ENCODE results near the gene FBXL3. TPM values are rescaled to one million over a fixed set of nuclear protein-coding genes. Genes with fewer than 3 reads are reported as not detected.
A peak's percentile ranks its signal among the peaks of the same experiment; 100 is the strongest.

FBXL3 gene
- total and polyA plus RNA-seq, 4 donors = 18.7 to 90.6 (median 35.2) TPM

DNA sequence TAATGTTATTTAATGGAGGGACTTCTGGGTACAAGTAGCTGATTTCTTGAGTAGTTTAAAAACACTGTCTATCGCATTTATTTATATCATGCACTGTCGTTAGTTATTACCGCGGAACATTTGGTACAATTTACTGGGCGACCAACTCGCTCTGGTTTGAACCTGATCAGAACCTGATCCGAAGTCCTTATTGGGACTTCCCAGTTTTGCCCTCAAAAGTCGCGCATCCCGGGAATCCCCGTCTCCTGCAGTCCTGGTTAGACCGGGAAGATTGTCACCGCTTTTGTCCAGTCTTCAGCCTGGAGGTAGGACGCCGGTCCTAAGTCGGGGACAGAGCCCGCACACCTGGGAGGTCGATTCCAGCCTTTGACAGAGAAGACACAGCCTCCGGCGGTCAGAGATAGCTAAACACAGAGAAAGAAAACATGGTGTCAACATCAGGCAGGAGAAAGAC, 34.4 kb downstream of the FBXL3 start:
- Histone ChIP-seq H3K27me3 (ENCODE audit: control insufficient read depth in 3 of 3, insufficient read depth in 3 of 3, low read length in 2 of 3) (no peaks in the 10 kb centered on the region), H3K4me3 (peak overlapping the region; percentile 75), H3K27ac (ENCODE audit: low read depth in 1 of 2, low read length in 1 of 2) (peak overlapping the region; percentile 89 to 97), H3K9ac (ENCODE audit: insufficient read depth in 1 of 2, low read length in 2 of 2) (peak overlapping the region; percentile 70 to 88), H3K36me3 (ENCODE audit: control insufficient read depth in 4 of 4, insufficient read depth in 4 of 4, low read length in 4 of 4) (peaks cover 0 to 15% (median 7%) of the 10 kb centered on the region in 4 donors), H3K9me3 (ENCODE audit: control insufficient read depth in 4 of 4, insufficient read depth in 3 of 4, low read length in 3 of 4) (no peaks in the 10 kb centered on the region), H3K4me1 (ENCODE audit: control insufficient read depth in 5 of 5, insufficient read depth in 5 of 5, low read length in 5 of 5) (peaks cover 0 to 21% (median 5%) of the 10 kb centered on the region in 5 donors)
- peak in 2 of 3 donors; percentile 28 to 56 for DNase-seq
- ATAC-seq (ENCODE audit: insufficient read depth, low FRiP score) = peak; percentile 19
- TF ChIP-seq, protein P1, sequence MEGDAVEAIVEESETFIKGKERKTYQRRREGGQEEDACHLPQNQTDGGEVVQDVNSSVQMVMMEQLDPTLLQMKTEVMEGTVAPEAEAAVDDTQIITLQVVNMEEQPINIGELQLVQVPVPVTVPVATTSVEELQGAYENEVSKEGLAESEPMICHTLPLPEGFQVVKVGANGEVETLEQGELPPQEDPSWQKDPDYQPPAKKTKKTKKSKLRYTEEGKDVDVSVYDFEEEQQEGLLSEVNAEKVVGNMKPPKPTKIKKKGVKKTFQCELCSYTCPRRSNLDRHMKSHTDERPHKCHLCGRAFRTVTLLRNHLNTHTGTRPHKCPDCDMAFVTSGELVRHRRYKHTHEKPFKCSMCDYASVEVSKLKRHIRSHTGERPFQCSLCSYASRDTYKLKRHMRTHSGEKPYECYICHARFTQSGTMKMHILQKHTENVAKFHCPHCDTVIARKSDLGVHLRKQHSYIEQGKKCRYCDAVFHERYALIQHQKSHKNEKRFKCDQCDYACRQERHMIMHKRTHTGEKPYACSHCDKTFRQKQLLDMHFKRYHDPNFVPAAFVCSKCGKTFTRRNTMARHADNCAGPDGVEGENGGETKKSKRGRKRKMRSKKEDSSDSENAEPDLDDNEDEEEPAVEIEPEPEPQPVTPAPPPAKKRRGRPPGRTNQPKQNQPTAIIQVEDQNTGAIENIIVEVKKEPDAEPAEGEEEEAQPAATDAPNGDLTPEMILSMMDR (IDR thresholded peaks at IDR 0.05; ENCODE audit: control extremely low read depth, extremely low read depth) = no peak
- WGBS, 2 donors = 2 to 4% methylated on average over 20 of the region's 20 CpGs

DNA sequence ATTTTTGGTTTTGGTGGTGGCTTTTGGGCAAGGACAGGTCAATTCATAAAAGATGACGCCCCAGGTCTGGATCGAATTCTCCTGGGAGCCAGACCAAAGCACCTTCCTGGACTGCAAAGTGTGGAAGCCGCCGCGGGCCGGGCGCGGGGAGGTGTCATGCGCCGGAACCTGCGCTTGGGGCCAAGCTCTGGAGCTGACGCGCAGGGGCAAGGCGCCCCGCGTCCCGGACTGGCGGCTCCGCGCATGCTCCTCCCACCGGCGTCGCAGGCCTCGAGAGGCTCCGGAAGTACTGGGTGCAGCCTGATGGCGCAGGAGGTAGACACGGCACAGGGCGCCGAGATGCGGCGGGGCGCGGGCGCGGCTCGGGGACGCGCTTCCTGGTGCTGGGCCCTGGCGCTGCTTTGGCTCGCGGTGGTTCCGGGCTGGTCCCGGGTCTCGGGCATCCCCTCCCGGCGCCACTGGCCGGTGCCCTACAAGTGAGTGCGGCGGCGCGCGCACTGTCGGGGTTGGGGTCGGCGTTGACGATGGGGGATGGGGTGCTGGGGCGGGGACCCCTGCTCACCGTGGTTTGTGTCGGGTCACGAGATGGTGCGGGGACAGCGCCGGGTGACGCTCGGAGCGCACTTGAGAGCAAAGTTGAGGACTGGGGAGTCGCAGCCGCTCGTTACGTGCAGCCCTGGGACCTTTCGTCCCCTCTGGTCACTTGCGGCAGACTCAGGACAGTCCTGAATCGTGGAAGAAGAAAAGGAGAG, 35.0 kb downstream of the FBXL3 start, which contains the start of gene CLN5:
Gene CLN5, plus strand, starts transcription at position 286 of the 752 bp plus-strand sequence. Its CDS starts 18 bp downstream, at position 304.
- TF ChIP-seq, protein P1 (IDR thresholded peaks at IDR 0.05; ENCODE audit: control extremely low read depth, extremely low read depth) = no peak
- Histone ChIP-seq H3K27me3 (ENCODE audit: control insufficient read depth in 3 of 3, insufficient read depth in 3 of 3, low read length in 2 of 3) (no peaks in the 10 kb centered on the region), H3K9ac (ENCODE audit: insufficient read depth in 1 of 2, low read length in 2 of 2) (peak within 1 kb of the TSS; percentile 73 to 88), H3K4me1 (ENCODE audit: control insufficient read depth in 5 of 5, insufficient read depth in 5 of 5, low read length in 5 of 5) (peaks cover 0 to 21% (median 5%) of the 10 kb centered on the region in 5 donors), H3K4me3 (peak within 1 kb of the TSS; percentile 75), H3K36me3 (ENCODE audit: control insufficient read depth in 4 of 4, insufficient read depth in 4 of 4, low read length in 4 of 4) (peaks cover 0 to 14% (median 7%) of the 10 kb centered on the region in 4 donors), H3K9me3 (ENCODE audit: control insufficient read depth in 4 of 4, insufficient read depth in 3 of 4, low read length in 3 of 4) (no peaks in the 10 kb centered on the region), H3K27ac (ENCODE audit: low read depth in 1 of 2, low read length in 1 of 2) (peak within 1 kb of the TSS; percentile 89 to 97)
- ATAC-seq (ENCODE audit: insufficient read depth, low FRiP score) = peak; percentile 97
- peak; percentile 94 to 96 (median 94) for DNase-seq
- 0 to 1% methylated on average over 67 to 73 of the region's 73 CpGs for WGBS, 2 donors

DNA sequence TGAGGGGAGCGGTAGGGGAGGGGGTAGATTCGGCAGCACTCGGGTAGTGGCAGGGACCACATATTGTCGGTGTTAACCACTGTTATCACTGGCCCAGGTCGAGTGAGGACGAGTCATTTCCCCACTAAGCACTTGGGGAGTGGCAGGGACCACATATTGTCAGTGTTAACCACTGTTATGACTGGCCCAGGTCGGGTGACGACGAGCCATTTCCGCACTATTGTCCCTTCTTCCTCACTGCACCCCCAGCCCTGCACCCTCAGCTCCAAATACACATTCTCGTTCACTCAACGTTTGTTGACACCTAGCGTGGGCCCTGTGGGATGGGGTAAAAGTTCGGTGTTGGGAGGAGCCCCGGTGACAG, 35.5 kb downstream of the FBXL3 start:
- Histone ChIP-seq H3K27ac (ENCODE audit: low read depth in 1 of 2, low read length in 1 of 2) (peak overlapping the region; percentile 89 to 97), H3K4me3 (peak overlapping the region; percentile 27), H3K36me3 (ENCODE audit: control insufficient read depth in 4 of 4, insufficient read depth in 4 of 4, low read length in 4 of 4) (peaks cover 0 to 9% (median 6%) of the 10 kb centered on the region in 4 donors), H3K27me3 (ENCODE audit: control insufficient read depth in 3 of 3, insufficient read depth in 3 of 3, low read length in 2 of 3) (no peaks in the 10 kb centered on the region), H3K9ac (ENCODE audit: insufficient read depth in 1 of 2, low read length in 2 of 2) (peak overlapping the region; percentile 49 to 73), H3K9me3 (ENCODE audit: control insufficient read depth in 4 of 4, insufficient read depth in 3 of 4, low read length in 3 of 4) (no peaks in the 10 kb centered on the region), H3K4me1 (ENCODE audit: control insufficient read depth in 5 of 5, insufficient read depth in 5 of 5, low read length in 5 of 5) (peaks cover 0 to 21% (median 5%) of the 10 kb centered on the region in 5 donors)
- WGBS, 2 donors = 24 to 32% methylated on average over 15 of the region's 15 CpGs
- TF ChIP-seq, protein P1 (IDR thresholded peaks at IDR 0.05; ENCODE audit: control extremely low read depth, extremely low read depth) = no peak
- peak; percentile 14 for ATAC-seq (ENCODE audit: insufficient read depth, low FRiP score)
- DNase-seq = peak in 1 of 3 donors; percentile 41
